OCI-LY1 (cell line): Measurements from ENCODE around the gene CPNE5.

Experiments used
- H2AFZ ChIP-seq: fragments of 200-600 bp; sonication (generic), shearing (Covaris generic); 2 replicates; pipeline ENCODE4 v1.6.0; 2014; ENCODE audit warnings: antibody characterized with exemption, mild to moderate bottlenecking, low read length
- H3F3A ChIP-seq: fragments of 200-600 bp; sonication (generic), shearing (Covaris generic); 2 replicates; pipeline ENCODE4 v1.6.0; 2014; ENCODE audit warnings: mild to moderate bottlenecking, antibody characterized with exemption, low read length, moderate library complexity; ENCODE audit not compliant: insufficient read depth
- H3K27ac ChIP-seq: fragments of 200-600 bp; sonication (generic); 2 replicates; pipeline ENCODE4 v1.5.1; 2014; ENCODE audit warnings: low read length, mixed run types, mild to moderate bottlenecking, low read depth; ENCODE audit not compliant: poor library complexity, severe bottlenecking
- H3K27me3 ChIP-seq: fragments of 200-600 bp; sonication (generic); 2 replicates; pipeline ENCODE4 v1.6.0; 2014; ENCODE audit warnings: antibody characterized with exemption, mild to moderate bottlenecking, low read length, moderate library complexity; ENCODE audit not compliant: insufficient read depth
- H3K36me3 ChIP-seq: fragments of 200-600 bp; sonication (generic); 2 replicates; pipeline ENCODE4 v1.6.1; 2014; ENCODE audit warnings: mild to moderate bottlenecking, antibody characterized with exemption, low read length, moderate library complexity, mixed read lengths; ENCODE audit not compliant: insufficient read depth
- H3K4me1 ChIP-seq: fragments of 200-600 bp; sonication (generic); 2 replicates; pipeline ENCODE4 v1.5.1; 2014; ENCODE audit warnings: mild to moderate bottlenecking, low read length, moderate library complexity; ENCODE audit not compliant: insufficient read depth, severe bottlenecking
- H3K4me2 ChIP-seq: fragments of 200-600 bp; sonication (generic), shearing (Covaris generic); 2 replicates; pipeline ENCODE4 v1.6.1; 2014; ENCODE audit warnings: low read length
- H3K4me3 ChIP-seq: fragments of 200-600 bp; sonication (generic); 2 replicates; pipeline ENCODE4 v1.5.1; 2014; ENCODE audit warnings: low read length, low read depth, mild to moderate bottlenecking, mixed read lengths; ENCODE audit not compliant: poor library complexity, severe bottlenecking
- H3K79me2 ChIP-seq: fragments of 200-600 bp; shearing (Covaris generic); 2 replicates; pipeline ENCODE4 v1.6.1; 2016; ENCODE audit warnings: mixed run types, low read length, mixed read lengths; ENCODE audit not compliant: insufficient read depth
- H3K9ac ChIP-seq: fragments of 200-600 bp; sonication (generic), shearing (Covaris generic); 2 replicates; pipeline ENCODE4 v1.6.1; 2014; ENCODE audit warnings: mild to moderate bottlenecking, low read length, mixed read lengths
- H3K9me2 ChIP-seq: fragments of 200-600 bp; sonication (generic), shearing (Covaris generic); 2 replicates; pipeline ENCODE4 v1.6.1; 2014; ENCODE audit warnings: low read depth, mild to moderate bottlenecking, low read length, mixed read lengths
- H3K9me3 ChIP-seq: fragments of 200-600 bp; shearing (Covaris generic); 2 replicates; pipeline ENCODE4 v1.6.1; 2014; ENCODE audit warnings: low read length, mixed read lengths
- H4K20me1 ChIP-seq: fragments of 200-600 bp; sonication (generic), shearing (Covaris generic); 2 replicates; pipeline ENCODE4 v1.6.0; 2016; ENCODE audit warnings: mild to moderate bottlenecking, low read length; ENCODE audit not compliant: insufficient read depth
- CTCF ChIP-seq: fragments of 200-600 bp; sonication (generic), shearing (Covaris generic); IDR thresholded peaks from 2 replicates; pipeline ENCODE4 v1.5.1; 2017; ENCODE audit warnings: mild to moderate bottlenecking, antibody characterized with exemption, low read length, moderate library complexity, mixed read lengths
- EZH2 ChIP-seq: fragments of 200-600 bp; sonication (generic), shearing (Covaris generic); IDR thresholded peaks from 2 replicates; pipeline ENCODE4 v1.8.0; 2017; ENCODE audit warnings: borderline replicate concordance, mixed run types, mild to moderate bottlenecking, antibody characterized with exemption, low read length, moderate library complexity, mixed read lengths

CPNE5 gene

GRCh38 chr6:36863670-36864540 lies 24.7 kb upstream of the CPNE5 start:
- H3K79me2 ChIP-seq: peaks cover 43% of the 10 kb centered on the region
- no peak overlapping the region for H3K9ac ChIP-seq
- no peak overlapping the region for H3K4me3 ChIP-seq
- peaks cover 92% of the 10 kb centered on the region for H3K36me3 ChIP-seq
- no peak overlapping the region for H2AFZ ChIP-seq
- H4K20me1 ChIP-seq: no peaks in the 10 kb centered on the region
- no peaks in the 10 kb centered on the region for H3F3A ChIP-seq
- no peak overlapping the region for H3K4me2 ChIP-seq
- no peaks in the 10 kb centered on the region for H3K9me3 ChIP-seq
- H3K27me3 ChIP-seq: no peaks in the 10 kb centered on the region
- H3K4me1 ChIP-seq: no peaks in the 10 kb centered on the region
- no peak overlapping the region for H3K27ac ChIP-seq
- no peaks in the 10 kb centered on the region for H3K9me2 ChIP-seq
- TF ChIP-seq CTCF (no peak), EZH2 (no peak)

GRCh38 chr6:36862848-36863382 lies 23.7 kb upstream of the CPNE5 start:
- no peaks in the 10 kb centered on the region for H3F3A ChIP-seq
- H3K4me1 ChIP-seq: no peaks in the 10 kb centered on the region
- no peak overlapping the region for H3K27ac ChIP-seq
- no peaks in the 10 kb centered on the region for H3K9me2 ChIP-seq
- no peak overlapping the region for H2AFZ ChIP-seq
- H4K20me1 ChIP-seq: no peaks in the 10 kb centered on the region
- no peak overlapping the region for H3K4me2 ChIP-seq
- no peaks in the 10 kb centered on the region for H3K27me3 ChIP-seq
- no peak overlapping the region for H3K9ac ChIP-seq
- H3K4me3 ChIP-seq: no peak overlapping the region
- H3K36me3 ChIP-seq: peaks cover 95% of the 10 kb centered on the region
- H3K79me2 ChIP-seq: peaks cover 34% of the 10 kb centered on the region
- no peaks in the 10 kb centered on the region for H3K9me3 ChIP-seq
- no peak for TF ChIP-seq EZH2
- no peak for TF ChIP-seq CTCF

GRCh38 chr6:36862164-36862847 lies 23.1 kb upstream of the CPNE5 start:
- H2AFZ ChIP-seq: no peak overlapping the region
- no peaks in the 10 kb centered on the region for H3K9me3 ChIP-seq
- H3K27me3 ChIP-seq: no peaks in the 10 kb centered on the region
- no peaks in the 10 kb centered on the region for H4K20me1 ChIP-seq
- no peak for TF ChIP-seq CTCF
- no peak for TF ChIP-seq EZH2
- H3K9ac ChIP-seq: no peak overlapping the region
- peaks cover 28% of the 10 kb centered on the region for H3K79me2 ChIP-seq
- no peak overlapping the region for H3K27ac ChIP-seq
- H3K36me3 ChIP-seq: peaks cover 94% of the 10 kb centered on the region
- no peaks in the 10 kb centered on the region for H3K9me2 ChIP-seq
- no peak overlapping the region for H3K4me3 ChIP-seq
- H3K4me1 ChIP-seq: no peaks in the 10 kb centered on the region
- H3F3A ChIP-seq: no peaks in the 10 kb centered on the region
- H3K4me2 ChIP-seq: no peak overlapping the region
